AG09309 (cell line): ENCODE measurements around the gene AGER.

Source experiments
- DNase-seq: peaks from one replicate; pipeline ENCODE4 v3.0.0-alpha.2; 2010; ENCODE audit warnings: low read depth
- H3K4me3 ChIP-seq: 2 replicates; pipeline ENCODE4 v1.5.1; 2011; ENCODE audit warnings: mild to moderate bottlenecking, low read depth, low read length, moderate library complexity; ENCODE audit not compliant: control insufficient read depth
- TF ChIP-seq, protein P1 (sequence below): IDR thresholded peaks from 2 replicates; pipeline ENCODE4 v1.5.1; 2011; ENCODE audit warnings: mild to moderate bottlenecking, low read depth, low read length, inconsistent platforms; ENCODE audit not compliant: insufficient read depth, control insufficient read depth; ENCODE audit errors: missing control alignments

AGER gene

GRCh38 chr6:32168350-32168749, 15.7 kb downstream of the AGER start:
- DNase-seq, result no peak
- TF ChIP-seq, protein P1, sequence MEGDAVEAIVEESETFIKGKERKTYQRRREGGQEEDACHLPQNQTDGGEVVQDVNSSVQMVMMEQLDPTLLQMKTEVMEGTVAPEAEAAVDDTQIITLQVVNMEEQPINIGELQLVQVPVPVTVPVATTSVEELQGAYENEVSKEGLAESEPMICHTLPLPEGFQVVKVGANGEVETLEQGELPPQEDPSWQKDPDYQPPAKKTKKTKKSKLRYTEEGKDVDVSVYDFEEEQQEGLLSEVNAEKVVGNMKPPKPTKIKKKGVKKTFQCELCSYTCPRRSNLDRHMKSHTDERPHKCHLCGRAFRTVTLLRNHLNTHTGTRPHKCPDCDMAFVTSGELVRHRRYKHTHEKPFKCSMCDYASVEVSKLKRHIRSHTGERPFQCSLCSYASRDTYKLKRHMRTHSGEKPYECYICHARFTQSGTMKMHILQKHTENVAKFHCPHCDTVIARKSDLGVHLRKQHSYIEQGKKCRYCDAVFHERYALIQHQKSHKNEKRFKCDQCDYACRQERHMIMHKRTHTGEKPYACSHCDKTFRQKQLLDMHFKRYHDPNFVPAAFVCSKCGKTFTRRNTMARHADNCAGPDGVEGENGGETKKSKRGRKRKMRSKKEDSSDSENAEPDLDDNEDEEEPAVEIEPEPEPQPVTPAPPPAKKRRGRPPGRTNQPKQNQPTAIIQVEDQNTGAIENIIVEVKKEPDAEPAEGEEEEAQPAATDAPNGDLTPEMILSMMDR, result no peak
- no peak overlapping the region for H3K4me3 ChIP-seq

DNA sequence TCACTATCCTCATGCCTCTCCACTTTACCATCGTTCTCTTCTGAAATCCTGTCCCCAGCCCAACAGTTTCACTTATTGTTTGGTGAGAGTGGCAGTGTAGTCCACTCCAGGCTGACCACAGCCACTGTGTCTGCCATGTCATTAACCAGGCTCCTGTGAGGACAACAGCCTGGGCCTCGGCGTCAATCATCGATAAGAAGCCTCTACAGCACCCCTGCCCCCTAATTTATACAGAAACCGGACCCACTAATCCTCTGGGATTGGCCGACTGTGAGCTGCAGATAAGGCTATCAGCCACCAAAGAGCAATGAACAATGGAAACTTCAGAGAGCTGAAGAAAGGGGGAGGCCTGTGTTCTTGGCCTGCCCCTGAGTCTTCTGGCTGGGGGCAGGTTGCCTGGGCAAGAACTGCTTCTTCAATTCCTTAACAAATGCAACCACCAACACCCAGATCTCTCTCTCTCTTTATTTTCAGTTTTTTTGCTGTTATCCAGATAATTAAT, 16.2 kb downstream of the AGER start:
- no peak overlapping the region for H3K4me3 ChIP-seq
- TF ChIP-seq, protein P1, result no peak
- no peak for DNase-seq

DNA sequence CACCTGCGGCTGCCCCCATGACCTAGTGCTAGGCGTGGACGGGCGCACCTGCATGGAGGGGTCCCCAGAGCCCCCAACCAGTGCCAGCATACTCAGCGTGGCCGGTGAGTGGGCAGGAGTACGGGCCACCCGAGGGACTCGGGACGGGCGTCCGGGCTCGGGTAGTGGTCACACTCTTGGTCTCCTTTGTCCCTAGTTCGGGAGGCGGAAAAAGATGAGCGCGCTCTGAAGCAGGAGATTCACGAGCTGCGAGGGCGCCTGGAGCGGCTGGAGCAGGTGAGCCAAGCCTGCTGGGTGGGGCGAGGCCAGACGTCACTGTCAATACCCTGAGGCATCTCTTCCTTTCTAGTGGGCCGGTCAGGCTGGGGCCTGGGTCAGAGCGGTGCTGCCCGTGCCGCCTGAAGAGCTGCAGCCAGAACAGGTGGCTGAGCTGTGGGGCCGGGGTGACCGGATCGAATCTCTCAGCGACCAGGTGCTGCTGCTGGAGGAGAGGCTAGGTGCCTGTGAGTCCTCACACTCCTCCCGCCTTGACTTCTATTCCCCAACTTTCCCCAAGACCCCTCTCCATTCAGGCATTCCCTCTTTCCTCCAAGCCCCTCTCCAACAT, 16.8 kb downstream of the AGER start:
- no peak overlapping the region for H3K4me3 ChIP-seq
- TF ChIP-seq, protein P1, result no peak
- DNase-seq, result no peak

GRCh38 chr6:32166411-32167061, 17.5 kb downstream of the AGER start:
- TF ChIP-seq, protein P1, result no peak
- DNase-seq, result no peak
- H3K4me3 ChIP-seq, result no peak overlapping the region

DNA sequence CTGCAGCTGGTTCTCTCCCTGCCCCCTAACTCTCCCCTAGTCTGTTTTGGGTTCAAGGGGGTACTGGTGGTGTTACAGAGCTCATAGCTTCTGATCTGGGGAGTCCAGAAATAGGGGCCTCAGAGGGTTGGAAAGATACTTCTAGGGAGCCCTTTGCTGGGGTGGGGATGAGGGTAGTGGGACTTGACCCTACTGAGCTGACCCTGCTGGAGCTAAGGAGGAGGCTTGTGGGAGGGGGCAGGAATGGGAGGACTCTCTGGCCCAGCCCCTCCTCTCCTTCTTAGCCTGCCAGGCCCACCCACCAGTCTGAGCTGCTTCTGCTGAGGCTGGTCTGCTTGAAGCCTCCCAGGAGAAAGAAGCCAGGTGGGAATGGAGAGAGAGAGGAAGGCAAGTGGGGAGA, 19.8 kb downstream of the AGER start, which contains the start of gene EGFL8:
EGFL8 (plus strand) TSS at position 301 of the 400 bp plus-strand sequence. CDS start 1,571 bp downstream, outside the sequence.
- H3K4me3 ChIP-seq, result no peak within 1 kb of the TSS
- DNase-seq, result no peak
- TF ChIP-seq, protein P1, result no peak

DNA sequence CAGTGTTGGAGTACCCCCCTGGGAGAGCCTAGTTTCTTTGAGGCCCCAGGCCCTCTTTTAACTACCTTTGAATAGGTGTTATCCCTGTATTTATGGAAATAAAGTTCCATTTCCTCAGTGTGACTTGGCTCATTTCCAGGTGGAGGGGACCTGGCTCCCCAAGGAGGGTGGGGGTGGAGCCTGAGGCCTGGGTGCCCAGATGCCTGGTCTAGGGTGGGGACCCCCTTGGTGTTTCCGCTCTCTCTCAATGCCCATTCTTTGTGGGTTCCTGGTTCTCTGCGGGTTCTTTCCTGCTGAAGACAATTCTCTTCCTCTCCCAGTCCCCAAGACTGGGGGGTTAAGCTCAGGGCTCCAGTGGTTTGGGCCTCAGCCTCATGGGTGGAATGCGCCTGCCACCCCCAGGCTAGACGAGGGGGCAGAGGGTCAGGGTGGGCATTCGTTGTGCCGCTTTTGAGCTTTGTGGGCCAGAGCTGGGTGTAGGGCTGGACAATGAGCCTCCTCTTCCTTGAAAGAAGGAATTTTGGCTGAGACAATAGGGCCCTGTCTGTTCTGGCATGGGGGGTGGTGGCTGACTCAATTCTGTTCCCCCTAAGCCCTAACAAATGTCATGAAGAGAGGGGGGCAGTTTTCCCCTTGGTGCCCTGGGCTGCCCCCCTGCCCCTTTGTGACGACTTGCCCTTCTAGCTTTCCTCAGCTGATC, 20.3 kb downstream of the AGER start:
- TF ChIP-seq, protein P1, result no peak
- H3K4me3 ChIP-seq, result no peak overlapping the region
- DNase-seq, result no peak
